Glomerular visceral epithelial cell (primary cell): ENCODE data around the gene TLE4.

Experiments
- DNase-seq: peaks from one replicate; pipeline ENCODE4 v3.0.0-alpha.2; 2016; ENCODE audit errors: extremely low spot score

TLE4 gene

GRCh38 chr9:79663300-79663699, 91.5 kb downstream of the TLE4 start:
- DNase-seq, result no peak

- no peak for DNase-seq
These were observed 92.1 kb downstream of the TLE4 start for GRCh38 chr9:79663878-79664277.

GRCh38 chr9:79664375-79664831, 92.6 kb downstream of the TLE4 start:
- no peak for DNase-seq

GRCh38 chr9:79665369-79665768, 93.6 kb downstream of the TLE4 start:
- DNase-seq, result no peak

- DNase-seq, result no peak
These were observed 94.2 kb downstream of the TLE4 start for GRCh38 chr9:79665931-79666330.

- DNase-seq, result no peak
These were observed 95.4 kb downstream of the TLE4 start for GRCh38 chr9:79667120-79667519.

- DNase-seq, result no peak
These were observed 96.2 kb downstream of the TLE4 start for GRCh38 chr9:79667817-79668436.

- DNase-seq, result no peak
These were observed 97.2 kb downstream of the TLE4 start for GRCh38 chr9:79668956-79669355.

- DNase-seq, result no peak
These were observed 98.7 kb downstream of the TLE4 start for GRCh38 chr9:79670269-79670961.

GRCh38 chr9:79671558-79671957, 99.8 kb downstream of the TLE4 start:
- DNase-seq, result no peak

GRCh38 chr9:79672236-79672635, 100.5 kb downstream of the TLE4 start:
- no peak for DNase-seq

GRCh38 chr9:79672891-79673290, 101.1 kb downstream of the TLE4 start:
- no peak for DNase-seq

GRCh38 chr9:79673614-79674013, 101.8 kb downstream of the TLE4 start:
- DNase-seq, result no peak

GRCh38 chr9:79674052-79674777, 102.5 kb downstream of the TLE4 start:
- no peak for DNase-seq

- DNase-seq, result no peak
These were observed 109.8 kb downstream of the TLE4 start for GRCh38 chr9:79681576-79681975.

GRCh38 chr9:79682076-79682736, 110.4 kb downstream of the TLE4 start:
- DNase-seq, result peak; percentile 56

GRCh38 chr9:79684059-79684458, 112.3 kb downstream of the TLE4 start:
- no peak for DNase-seq

GRCh38 chr9:79684711-79685575, 113.2 kb downstream of the TLE4 start:
- no peak for DNase-seq

GRCh38 chr9:79685577-79685976, 113.8 kb downstream of the TLE4 start:
- DNase-seq, result no peak

- peak; percentile 80 for DNase-seq
These were observed 114.8 kb downstream of the TLE4 start for GRCh38 chr9:79686381-79687130.

- no peak for DNase-seq
These were observed 115.3 kb downstream of the TLE4 start for GRCh38 chr9:79687131-79687447.
